HepG2 (cell line): Measurements from ENCODE around the gene CDRT4. TPM values are rescaled to one million over a fixed set of nuclear protein-coding genes. Genes with fewer than 3 reads are reported as not detected.

Experiments used
- ATAC-seq: fragments of 200-7000 bp; cut with Tn5 transposase; 3 replicates; pipeline ENCODE4 v1.9.1; 2020; ENCODE audit warnings: mild to moderate bottlenecking, moderate library complexity
- BruUV-seq: library from RNA; stranded (reverse); fragments of 400-500 nt; replicated peaks from 2 replicates; lab custom pipeline; 2021; lab: Mats Ljungman, UMichigan
- CTCF ChIA-PET: fragments of 300-600 bp; formaldehyde crosslinking; extraction: SDS; loops from one replicate; lab custom pipeline; 2021; ENCODE audit warnings: low total read pairs, inconsistent platforms, low intra/inter-chr PET ratio; lab: Yijun Ruan, JAX
- POLR2A ChIA-PET: fragments of 350-600 bp; sonication (Branson Sonifier 250); formaldehyde crosslinking; loops from one replicate; lab custom pipeline; 2020; ENCODE audit warnings: antibody characterized with exemption, inconsistent platforms; lab: Yijun Ruan, JAX
- DNase-seq: peaks from one replicate; pipeline ENCODE4 v3.0.0-alpha.2; 2015; ENCODE audit warnings: low spot score
- FAIRE-seq: peaks from 3 replicates; lab custom pipeline; 2011; peaks lifted over from hg19 to GRCh38; lab: Jason Lieb, UNC
- H2AFZ ChIP-seq: one replicate; pipeline ENCODE4 v1.6.1; 2011; ENCODE audit warnings: low read length, inconsistent platforms
- H3K27ac ChIP-seq: fragments of 300-600 bp; 3 replicates; pipeline ENCODE4 v1.8.0; 2011; ENCODE audit warnings: mixed run types, mild to moderate bottlenecking, mixed read lengths, low read length, inconsistent platforms; ENCODE audit not compliant: insufficient read depth; ENCODE audit errors: extremely low read length
- H3K27me3 ChIP-seq, 2 experiments: fragments of 200-600 bp in 1 of 2; 2 replicates in 1 of 2; 3 replicates in 1 of 2; pipeline versions ENCODE4 v1.6.0 to v1.8.0; 2011; ENCODE audit warnings: low read length in 2 of 2, mild to moderate bottlenecking in 2 of 2, moderate library complexity in 2 of 2, inconsistent platforms in 1 of 2; ENCODE audit not compliant: insufficient read depth in 2 of 2, control insufficient read depth in 1 of 2
- H3K36me3 ChIP-seq, 2 experiments: fragments of 200-600 bp in 1 of 2; replicated peaks in 1 of 2; 2 replicates in 1 of 2; 3 replicates in 1 of 2; pipeline versions ENCODE4 v1.5.1 to v1.8.0; 2011; ENCODE audit warnings: low read length in 2 of 2, inconsistent platforms in 1 of 2; ENCODE audit not compliant: insufficient read depth in 2 of 2, control insufficient read depth in 1 of 2
- H3K4me1 ChIP-seq: 2 replicates; pipeline ENCODE4 v1.5.1; 2012; ENCODE audit warnings: low read length, inconsistent platforms; ENCODE audit not compliant: insufficient read depth
- H3K4me2 ChIP-seq: 2 replicates; pipeline ENCODE4 v1.6.0; 2011; ENCODE audit warnings: low read depth, low read length, inconsistent platforms
- H3K4me3 ChIP-seq, 3 experiments: fragments of 200-600 bp in 1 of 3; sonication (generic), shearing (Covaris generic) in 1 of 3; replicated peaks in 1 of 3; 2 replicates each; pipeline ENCODE4 v1.5.1; 2011 to 2016; ENCODE audit warnings: low read length in 3 of 3, inconsistent platforms in 2 of 3, low read depth in 2 of 3, mild to moderate bottlenecking in 2 of 3, control low read depth in 1 of 3, mixed read lengths in 1 of 3; ENCODE audit not compliant: insufficient read depth in 1 of 3
- H3K79me2 ChIP-seq: one replicate; pipeline ENCODE4 v1.6.1; 2011; ENCODE audit warnings: low read length, inconsistent platforms; ENCODE audit not compliant: insufficient read depth
- H3K9ac ChIP-seq: 2 replicates; pipeline ENCODE4 v1.6.0; 2011; ENCODE audit warnings: mild to moderate bottlenecking, low read depth, low read length, inconsistent platforms; ENCODE audit not compliant: insufficient read depth
- H3K9me3 ChIP-seq: 2 replicates; pipeline ENCODE4 v1.5.1; 2012; ENCODE audit warnings: mild to moderate bottlenecking, low read length
- H4K20me1 ChIP-seq: 2 replicates; pipeline ENCODE4 v1.6.0; 2011; ENCODE audit warnings: inconsistent platforms, mild to moderate bottlenecking, low read length, moderate library complexity; ENCODE audit not compliant: insufficient read depth
- CEBPG ChIP-seq: IDR thresholded peaks from 2 replicates; pipeline ENCODE4 v1.6.1; 2016
- EZH2 ChIP-seq: conservative IDR thresholded peaks from 2 replicates; pipeline ENCODE4 v1.6.1; 2012; ENCODE audit warnings: mild to moderate bottlenecking, low read depth, low read length, moderate library complexity
- NRL ChIP-seq: sonication (generic); formaldehyde crosslinking; IDR thresholded peaks from 2 replicates; pipeline ENCODE4 v1.5.0; 2020; ENCODE audit warnings: missing genetic modification reagents, mild to moderate bottlenecking, moderate library complexity, borderline replicate concordance
- PAWR ChIP-seq: sonication (generic); formaldehyde crosslinking; IDR thresholded peaks from 2 replicates; pipeline ENCODE4 v1.4.0; 2020; ENCODE audit warnings: missing genetic modification reagents, mild to moderate bottlenecking, borderline replicate concordance
- PCBP1 ChIP-seq: fragments of 200-400 bp; formaldehyde crosslinking; IDR thresholded peaks from 2 replicates; pipeline ENCODE4 v1.6.1; 2017; ENCODE audit warnings: mild to moderate bottlenecking, low read depth, low read length, borderline replicate concordance
- RARG ChIP-seq: sonication (generic); formaldehyde crosslinking; IDR thresholded peaks from 2 replicates; pipeline ENCODE4 v1.4.0; 2020; ENCODE audit warnings: low read depth, mild to moderate bottlenecking, missing genetic modification reagents
- RFX1 ChIP-seq: fragments of 450-650 bp; IDR thresholded peaks from 2 replicates; pipeline ENCODE4 v1.6.1; 2017
- TEAD2 ChIP-seq: sonication (generic); formaldehyde crosslinking; IDR thresholded peaks from 2 replicates; pipeline ENCODE4 v1.9.0; 2021; ENCODE audit warnings: missing genetic modification reagents
- ZNF530 ChIP-seq: sonication (generic); formaldehyde crosslinking; IDR thresholded peaks from 2 replicates; pipeline ENCODE4 v1.5.0; 2020; ENCODE audit warnings: low read depth, mild to moderate bottlenecking, missing genetic modification reagents
- WGBS: methylation state at CpG from one replicate; pipeline ENCODE4 v1.1.6; 2017; ENCODE audit warnings: low lambda C conversion rate; 5-methylcytosine and 5-hydroxymethylcytosine counted together
- in situ Hi-C: cut with HindIII; loops from 2 replicates; pipeline ENCODE4 v1.10.0; 2017; ENCODE audit warnings: low pct_unique_long_range_greater_than_20kb; ENCODE audit not compliant: extremely low pct_ligation_motif_present
- intact Hi-C: fragments of 100-400 bp; cut with micrococcal nuclease; formaldehyde crosslinking; loops from one replicate; pipeline ENCODE4 v1.10.0; 2022; ENCODE audit not compliant: unreplicated experiment
- polyA plus RNA-seq, 8 experiments: library from polyadenylated mRNA; depleted of rRNA in 3 of 8; stranded (reverse) in 7 of 8; unstranded in 1 of 8; fragments of >200 nt; fragmentation: Illumina TruSeq in 4 of 8; extraction: Trizol in 4 of 8; gene quantifications; 2 replicates each; pipeline versions ENCODE4 v1.2.1 to v1.2.3, GENCODE V29; 2011 to 2016; ENCODE audit warnings: low read depth in 4 of 8, missing spikeins in 1 of 8, mixed read lengths in 1 of 8; ENCODE audit not compliant: insufficient read depth in 1 of 8
- total RNA-seq, 5 experiments: library from RNA; depleted of rRNA; stranded (reverse); fragments of >200 nt; fragmentation: Illumina TruSeq; extraction: Trizol; gene quantifications; 2 replicates each; pipeline ENCODE4 v1.2.3, GENCODE V29; 2016; ENCODE audit warnings: low read depth in 1 of 5
- TF ChIP-seq, protein P1 (sequence below): sonication (generic); formaldehyde crosslinking; IDR thresholded peaks from 2 replicates; pipeline ENCODE4 v1.8.1; 2022; ENCODE audit warnings: mild to moderate bottlenecking, missing genetic modification reagents
- TF ChIP-seq, protein P2 (sequence below): sonication (generic); formaldehyde crosslinking; IDR thresholded peaks from 2 replicates; pipeline ENCODE4 v1.4.0; 2020; ENCODE audit warnings: missing genetic modification reagents, borderline replicate concordance

Gene CDRT4
- total and polyA plus RNA-seq, 2 of the 13 experiments (the other 11 are each of a cell fraction or from before 2014, with no cell fraction given), result 5.8 to 12.1 TPM

DNA sequence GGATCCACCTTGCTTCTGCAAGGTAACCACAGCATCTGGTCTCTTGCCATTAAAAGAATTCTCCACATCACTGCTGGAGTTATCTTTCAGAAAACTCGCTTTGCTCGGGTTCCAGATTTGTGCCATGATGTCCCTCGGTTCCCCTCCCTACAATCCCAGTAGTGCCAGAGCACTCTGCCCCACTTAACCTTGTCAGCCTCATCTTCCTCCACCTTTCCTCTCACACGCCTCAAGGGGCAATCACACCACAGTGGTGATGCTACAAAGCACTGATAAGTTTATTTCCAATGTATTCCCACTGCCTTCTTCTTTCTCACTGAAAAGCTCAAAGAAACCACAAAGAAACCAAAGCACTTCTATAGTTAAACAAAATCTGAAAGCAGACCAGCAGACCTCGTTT lies 11.4 kb upstream of the CDRT4 start (continued):
- TF ChIP-seq, protein P1, sequence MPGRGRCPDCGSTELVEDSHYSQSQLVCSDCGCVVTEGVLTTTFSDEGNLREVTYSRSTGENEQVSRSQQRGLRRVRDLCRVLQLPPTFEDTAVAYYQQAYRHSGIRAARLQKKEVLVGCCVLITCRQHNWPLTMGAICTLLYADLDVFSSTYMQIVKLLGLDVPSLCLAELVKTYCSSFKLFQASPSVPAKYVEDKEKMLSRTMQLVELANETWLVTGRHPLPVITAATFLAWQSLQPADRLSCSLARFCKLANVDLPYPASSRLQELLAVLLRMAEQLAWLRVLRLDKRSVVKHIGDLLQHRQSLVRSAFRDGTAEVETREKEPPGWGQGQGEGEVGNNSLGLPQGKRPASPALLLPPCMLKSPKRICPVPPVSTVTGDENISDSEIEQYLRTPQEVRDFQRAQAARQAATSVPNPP (CRISPR knock-in tag), result no peak
- TF ChIP-seq NRL (CRISPR knock-in tag) (no peak), EZH2 (no peak)

DNA sequence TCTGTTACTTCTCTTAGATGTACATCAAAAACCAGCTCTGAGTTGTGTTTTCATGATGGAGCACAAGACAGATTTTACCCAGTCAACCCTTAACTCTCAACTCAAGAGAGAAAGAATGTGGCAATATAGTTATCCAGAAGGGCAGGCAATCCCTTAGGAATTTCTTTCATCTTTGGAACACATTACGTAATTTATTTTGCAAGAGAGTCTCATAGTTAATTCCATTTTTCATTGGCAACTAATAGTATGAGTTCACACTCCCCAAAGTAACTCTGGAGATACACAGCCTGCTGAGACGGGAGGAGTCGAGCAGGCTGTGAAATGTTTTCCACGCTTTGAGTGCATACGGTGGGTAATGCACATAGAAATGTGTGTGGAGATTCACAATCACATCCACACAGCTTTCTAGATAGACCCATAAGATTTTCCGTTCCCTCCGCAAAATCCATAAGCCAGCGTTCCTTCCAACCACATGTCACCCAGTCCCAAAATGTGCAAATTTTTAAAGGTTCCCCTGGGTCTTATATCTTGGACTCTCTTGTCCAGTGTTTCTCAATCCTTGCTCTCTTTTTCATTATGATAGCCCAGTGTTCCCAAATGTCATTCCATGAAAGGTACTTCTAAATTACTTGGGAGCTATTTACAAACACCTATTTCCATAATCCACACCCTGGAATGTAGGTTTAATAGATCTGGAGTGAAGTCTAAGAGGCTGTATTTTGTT lies 8.4 kb upstream of the CDRT4 start:
- FAIRE-seq, result no peak
- no peaks in the 10 kb centered on the region for H3K27me3 ChIP-seq
- 97% methylated on average over 8 of the region's 8 CpGs for WGBS
- no peaks in the 10 kb centered on the region for H3K9me3 ChIP-seq
- H3K9ac ChIP-seq, result no peak overlapping the region
- H3K79me2 ChIP-seq, result no peaks in the 10 kb centered on the region
- no peak overlapping the region for H3K27ac ChIP-seq
- H2AFZ ChIP-seq, result no peak overlapping the region
- H4K20me1 ChIP-seq, result 0 out of 2 replicates have a peak, but pooled peaks cover 3% of the 10 kb centered on the region
- BruUV-seq, result no TSS peak
- peak; percentile 10 for DNase-seq
- no peak overlapping the region for H3K4me3 ChIP-seq
- intact Hi-C loops, result no loop called here
- peaks cover 3 to 4% of the 10 kb centered on the region in 2 experiments; a peak in 3 of 5 replicates for H3K36me3 ChIP-seq
- TF ChIP-seq CEBPG (CRISPR knock-in tag), result peak; percentile 31; the same call in 1 of the 2 replicates
- TF ChIP-seq RFX1, result no peak
- TF ChIP-seq, all 625 proteins: peak for 1
- H3K4me2 ChIP-seq, result no peak overlapping the region
- no peak for ATAC-seq
- POLR2A ChIA-PET, result no interaction called here
- CTCF ChIA-PET, result no interaction called here
- peaks cover 21% of the 10 kb centered on the region for H3K4me1 ChIP-seq
- in situ Hi-C loops, result no loop called here

DNA sequence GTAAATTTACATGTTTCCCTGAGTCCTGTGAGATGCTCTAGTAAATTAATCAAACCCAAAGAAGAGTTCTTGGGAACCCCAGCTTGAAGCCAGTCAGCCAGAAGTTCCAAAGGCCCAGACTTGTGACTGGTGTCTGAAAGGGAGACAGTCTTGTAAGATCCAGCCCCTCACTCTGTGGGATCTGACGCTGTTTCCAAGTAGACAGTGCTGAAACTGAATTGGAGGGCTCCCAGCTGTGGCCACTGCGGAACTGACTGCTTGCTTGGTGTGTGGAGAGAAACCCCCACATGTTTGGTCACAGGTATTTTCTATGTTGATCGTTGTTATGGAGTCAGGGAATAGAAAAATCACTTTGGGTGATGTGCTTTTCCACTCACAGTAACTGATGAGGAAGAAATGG lies 5.5 kb upstream of the CDRT4 start:
- POLR2A ChIA-PET, result no interaction called here
- WGBS, result 85% methylated on average over 3 of the region's 3 CpGs
- in situ Hi-C loops, result no loop called here
- TF ChIP-seq, protein P2, sequence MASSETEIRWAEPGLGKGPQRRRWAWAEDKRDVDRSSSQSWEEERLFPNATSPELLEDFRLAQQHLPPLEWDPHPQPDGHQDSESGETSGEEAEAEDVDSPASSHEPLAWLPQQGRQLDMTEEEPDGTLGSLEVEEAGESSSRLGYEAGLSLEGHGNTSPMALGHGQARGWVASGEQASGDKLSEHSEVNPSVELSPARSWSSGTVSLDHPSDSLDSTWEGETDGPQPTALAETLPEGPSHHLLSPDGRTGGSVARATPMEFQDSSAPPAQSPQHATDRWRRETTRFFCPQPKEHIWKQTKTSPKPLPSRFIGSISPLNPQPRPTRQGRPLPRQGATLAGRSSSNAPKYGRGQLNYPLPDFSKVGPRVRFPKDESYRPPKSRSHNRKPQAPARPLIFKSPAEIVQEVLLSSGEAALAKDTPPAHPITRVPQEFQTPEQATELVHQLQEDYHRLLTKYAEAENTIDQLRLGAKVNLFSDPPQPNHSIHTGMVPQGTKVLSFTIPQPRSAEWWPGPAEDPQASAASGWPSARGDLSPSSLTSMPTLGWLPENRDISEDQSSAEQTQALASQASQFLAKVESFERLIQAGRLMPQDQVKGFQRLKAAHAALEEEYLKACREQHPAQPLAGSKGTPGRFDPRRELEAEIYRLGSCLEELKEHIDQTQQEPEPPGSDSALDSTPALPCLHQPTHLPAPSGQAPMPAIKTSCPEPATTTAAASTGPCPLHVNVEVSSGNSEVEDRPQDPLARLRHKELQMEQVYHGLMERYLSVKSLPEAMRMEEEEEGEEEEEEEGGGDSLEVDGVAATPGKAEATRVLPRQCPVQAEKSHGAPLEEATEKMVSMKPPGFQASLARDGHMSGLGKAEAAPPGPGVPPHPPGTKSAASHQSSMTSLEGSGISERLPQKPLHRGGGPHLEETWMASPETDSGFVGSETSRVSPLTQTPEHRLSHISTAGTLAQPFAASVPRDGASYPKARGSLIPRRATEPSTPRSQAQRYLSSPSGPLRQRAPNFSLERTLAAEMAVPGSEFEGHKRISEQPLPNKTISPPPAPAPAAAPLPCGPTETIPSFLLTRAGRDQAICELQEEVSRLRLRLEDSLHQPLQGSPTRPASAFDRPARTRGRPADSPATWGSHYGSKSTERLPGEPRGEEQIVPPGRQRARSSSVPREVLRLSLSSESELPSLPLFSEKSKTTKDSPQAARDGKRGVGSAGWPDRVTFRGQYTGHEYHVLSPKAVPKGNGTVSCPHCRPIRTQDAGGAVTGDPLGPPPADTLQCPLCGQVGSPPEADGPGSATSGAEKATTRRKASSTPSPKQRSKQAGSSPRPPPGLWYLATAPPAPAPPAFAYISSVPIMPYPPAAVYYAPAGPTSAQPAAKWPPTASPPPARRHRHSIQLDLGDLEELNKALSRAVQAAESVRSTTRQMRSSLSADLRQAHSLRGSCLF (CRISPR knock-in tag), result no peak
- TF ChIP-seq TEAD2 (CRISPR knock-in tag) (no peak), RARG (CRISPR knock-in tag) (no peak), PCBP1 (no peak), ZNF530 (CRISPR knock-in tag) (no peak), PAWR (CRISPR knock-in tag) (no peak)

More for the DNA sequence above, 5.5 kb upstream of the CDRT4 start:
- no peak for DNase-seq
- Histone ChIP-seq H2AFZ (no peak overlapping the region), H3K4me3 (no peak overlapping the region), H3K4me1 (peaks cover 13% of the 10 kb centered on the region), H3K79me2 (no peaks in the 10 kb centered on the region), H4K20me1 (no peaks in the 10 kb centered on the region), H3K4me2 (no peak overlapping the region), H3K27me3 (no peaks in the 10 kb centered on the region), H3K27ac (no peak overlapping the region), H3K9ac (no peak overlapping the region), H3K36me3 (peaks cover 3% of the 10 kb centered on the region in 2 experiments; a peak in 3 of 5 replicates), H3K9me3 (no peaks in the 10 kb centered on the region)
- FAIRE-seq, result no peak
- CTCF ChIA-PET, result no interaction called here
- BruUV-seq, result no TSS peak
- intact Hi-C loops, result no loop called here
- ATAC-seq, result no peak
